WTC11 (cell line): ENCODE measurements around the gene AMBRA1. TPM values are rescaled to one million over a fixed set of nuclear protein-coding genes. Genes with fewer than 3 reads are reported as not detected.
"Not testable (repeated sequence)": the region's sequence is repeated elsewhere in the genome, so short reads cannot be mapped to it uniquely, and the experiment has no call there.

Experiments
- ATAC-seq: fragments of 200-7000 bp; cut with Tn5 transposase; 2 replicates; pipeline ENCODE4 v1.10.0; 2021; ENCODE audit warnings: mild to moderate bottlenecking, moderate library complexity
- CTCF ChIA-PET: fragments of 300-600 bp; sonication (Branson Sonifier 250); formaldehyde crosslinking; loops from one replicate; lab custom pipeline; 2021; ENCODE audit warnings: antibody characterized with exemption; lab: Charles Lee
- POLR2A ChIA-PET: fragments of 350-600 bp; sonication (Branson Sonifier 250); formaldehyde crosslinking; loops from one replicate; lab custom pipeline; 2021; ENCODE audit warnings: antibody characterized with exemption; lab: Charles Lee
- DNase-seq: peaks from one replicate; pipeline ENCODE4 v3.0.0; 2021; ENCODE audit warnings: low spot score
- H3K27ac Mint-ChIP-seq: 2 replicates; pipeline ENCODE4 v1.8.0; 2021; ENCODE audit warnings: mixed read lengths
- H3K27me3 Mint-ChIP-seq: 2 replicates; pipeline ENCODE4 v1.8.0; 2021; ENCODE audit warnings: low read depth, mild to moderate bottlenecking, moderate library complexity, mixed read lengths
- H3K36me3 Mint-ChIP-seq: 2 replicates; pipeline ENCODE4 v1.8.0; 2021; ENCODE audit warnings: mixed read lengths
- H3K4me1 Mint-ChIP-seq: 2 replicates; pipeline ENCODE4 v1.8.0; 2022; ENCODE audit warnings: mixed read lengths
- H3K4me3 Mint-ChIP-seq: 2 replicates; pipeline ENCODE4 v1.8.0; 2021; ENCODE audit warnings: mild to moderate bottlenecking, moderate library complexity, mixed read lengths
- H3K9me3 Mint-ChIP-seq: 2 replicates; pipeline ENCODE4 v1.8.0; 2021; ENCODE audit warnings: mixed read lengths
- GTF2I ChIP-seq: fragments of 250-450 bp; sonication (Bioruptor Pico); conservative IDR thresholded peaks from 2 replicates; pipeline ENCODE4 v1.4.0; 2021; ENCODE audit warnings: mild to moderate bottlenecking
- HMGA2 ChIP-seq: fragments of 250-450 bp; sonication (Bioruptor Pico); IDR thresholded peaks from 2 replicates; pipeline ENCODE4 v1.4.0; 2021; ENCODE audit warnings: mild to moderate bottlenecking, moderate library complexity
- NR1H2 ChIP-seq: sonication (generic); formaldehyde crosslinking; IDR thresholded peaks from 2 replicates; pipeline ENCODE4 v1.9.0; 2021; ENCODE audit warnings: mild to moderate bottlenecking, moderate library complexity, missing genetic modification reagents
- ZNF263 ChIP-seq: sonication (generic); formaldehyde crosslinking; IDR thresholded peaks from 2 replicates; pipeline ENCODE4 v1.8.1; 2022; ENCODE audit warnings: low read depth, mild to moderate bottlenecking, moderate library complexity, missing genetic modification reagents
- total RNA-seq: library from RNA; stranded (reverse); gene quantifications from 3 replicates; pipeline ENCODE4 v1.2.3, GENCODE V29; 2021
- TF ChIP-seq, protein P1 (sequence below): fragments of 250-450 bp; sonication (Bioruptor Pico); IDR thresholded peaks from 2 replicates; pipeline ENCODE4 v1.9.0; 2021; ENCODE audit warnings: mild to moderate bottlenecking
- TF ChIP-seq, protein P2 (sequence below): sonication (generic); formaldehyde crosslinking; IDR thresholded peaks from 2 replicates; pipeline ENCODE4 v1.8.0; 2023; ENCODE audit warnings: missing genetic modification reagents
- TF ChIP-seq, protein P3 (sequence below): sonication (generic); formaldehyde crosslinking; IDR thresholded peaks from 2 replicates; pipeline ENCODE4 v1.8.1; 2023; ENCODE audit warnings: mild to moderate bottlenecking, missing genetic modification reagents
- TF ChIP-seq, protein P4 (sequence below): sonication (generic); formaldehyde crosslinking; IDR thresholded peaks from 2 replicates; pipeline ENCODE4 v1.8.0; 2022; ENCODE audit warnings: mild to moderate bottlenecking, missing genetic modification reagents
- TF ChIP-seq, protein P5 (sequence below): sonication (generic); formaldehyde crosslinking; IDR thresholded peaks from 2 replicates; pipeline ENCODE4 v1.8.0; 2022; ENCODE audit warnings: mild to moderate bottlenecking, missing genetic modification reagents
- TF ChIP-seq, protein P6 (sequence below): sonication (generic); formaldehyde crosslinking; IDR thresholded peaks from 2 replicates; pipeline ENCODE4 v1.8.0; 2023; ENCODE audit warnings: missing genetic modification reagents, mild to moderate bottlenecking, borderline replicate concordance
- TF ChIP-seq, protein P7 (sequence below): sonication (generic); formaldehyde crosslinking; IDR thresholded peaks from 2 replicates; pipeline ENCODE4 v1.8.0; 2022; ENCODE audit warnings: missing genetic modification reagents

AMBRA1 gene
- total RNA-seq, 1 experiment from 2014 or later = 35.0 TPM

DNA sequence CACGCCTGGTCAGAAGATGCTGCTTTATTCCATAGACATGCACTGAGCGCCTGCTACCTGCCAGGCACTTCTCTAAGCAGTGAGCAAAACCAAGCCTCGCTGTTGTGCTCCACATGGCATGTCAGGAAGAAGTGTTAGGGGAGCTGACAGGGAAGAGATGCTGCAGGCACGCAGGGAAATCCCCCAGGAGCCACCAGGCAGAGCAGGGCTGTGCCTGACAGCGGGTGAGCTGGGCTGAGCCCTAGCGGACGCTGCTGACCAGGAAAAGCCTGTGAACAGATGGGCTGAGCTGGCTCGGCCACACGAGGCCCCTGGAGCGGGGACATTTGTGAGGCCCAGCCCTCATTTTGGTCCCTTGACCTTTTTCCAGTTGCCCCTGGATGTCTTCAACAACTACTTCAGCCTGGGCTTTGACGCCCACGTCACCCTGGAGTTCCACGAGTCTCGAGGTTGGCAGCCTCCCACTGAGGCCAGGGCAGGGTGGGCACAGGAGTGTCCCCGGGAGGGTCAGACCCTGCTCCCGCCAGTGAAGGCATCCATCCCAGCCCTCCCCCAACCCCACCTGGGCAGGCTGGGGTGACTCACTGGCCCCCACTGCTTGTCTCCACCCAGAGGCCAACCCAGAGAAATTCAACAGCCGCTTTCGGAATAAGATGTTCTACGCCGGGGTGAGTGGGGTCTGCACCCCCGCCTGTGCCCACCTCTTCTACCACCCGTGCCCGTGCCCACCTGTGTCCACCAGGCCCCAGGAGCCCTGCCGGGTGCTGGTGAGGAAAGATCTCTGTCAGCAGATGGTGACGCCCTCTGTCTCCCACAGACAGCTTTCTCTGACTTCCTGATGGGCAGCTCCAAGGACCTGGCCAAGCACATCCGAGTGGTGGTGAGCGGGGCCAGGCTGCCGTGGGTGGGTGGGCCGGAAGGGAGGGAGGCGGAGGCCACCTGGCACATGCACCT, 219.8 kb downstream of the AMBRA1 start:
- ATAC-seq (no peak), DNase-seq (no peak)
- TF ChIP-seq NR1H2 = no peak
- TF ChIP-seq, protein P1, sequence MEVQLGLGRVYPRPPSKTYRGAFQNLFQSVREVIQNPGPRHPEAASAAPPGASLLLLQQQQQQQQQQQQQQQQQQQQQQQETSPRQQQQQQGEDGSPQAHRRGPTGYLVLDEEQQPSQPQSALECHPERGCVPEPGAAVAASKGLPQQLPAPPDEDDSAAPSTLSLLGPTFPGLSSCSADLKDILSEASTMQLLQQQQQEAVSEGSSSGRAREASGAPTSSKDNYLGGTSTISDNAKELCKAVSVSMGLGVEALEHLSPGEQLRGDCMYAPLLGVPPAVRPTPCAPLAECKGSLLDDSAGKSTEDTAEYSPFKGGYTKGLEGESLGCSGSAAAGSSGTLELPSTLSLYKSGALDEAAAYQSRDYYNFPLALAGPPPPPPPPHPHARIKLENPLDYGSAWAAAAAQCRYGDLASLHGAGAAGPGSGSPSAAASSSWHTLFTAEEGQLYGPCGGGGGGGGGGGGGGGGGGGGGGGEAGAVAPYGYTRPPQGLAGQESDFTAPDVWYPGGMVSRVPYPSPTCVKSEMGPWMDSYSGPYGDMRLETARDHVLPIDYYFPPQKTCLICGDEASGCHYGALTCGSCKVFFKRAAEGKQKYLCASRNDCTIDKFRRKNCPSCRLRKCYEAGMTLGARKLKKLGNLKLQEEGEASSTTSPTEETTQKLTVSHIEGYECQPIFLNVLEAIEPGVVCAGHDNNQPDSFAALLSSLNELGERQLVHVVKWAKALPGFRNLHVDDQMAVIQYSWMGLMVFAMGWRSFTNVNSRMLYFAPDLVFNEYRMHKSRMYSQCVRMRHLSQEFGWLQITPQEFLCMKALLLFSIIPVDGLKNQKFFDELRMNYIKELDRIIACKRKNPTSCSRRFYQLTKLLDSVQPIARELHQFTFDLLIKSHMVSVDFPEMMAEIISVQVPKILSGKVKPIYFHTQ (CRISPR knock-in tag) = no peak
- TF ChIP-seq, protein P2, sequence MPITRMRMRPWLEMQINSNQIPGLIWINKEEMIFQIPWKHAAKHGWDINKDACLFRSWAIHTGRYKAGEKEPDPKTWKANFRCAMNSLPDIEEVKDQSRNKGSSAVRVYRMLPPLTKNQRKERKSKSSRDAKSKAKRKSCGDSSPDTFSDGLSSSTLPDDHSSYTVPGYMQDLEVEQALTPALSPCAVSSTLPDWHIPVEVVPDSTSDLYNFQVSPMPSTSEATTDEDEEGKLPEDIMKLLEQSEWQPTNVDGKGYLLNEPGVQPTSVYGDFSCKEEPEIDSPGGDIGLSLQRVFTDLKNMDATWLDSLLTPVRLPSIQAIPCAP = no peak
- no peak for TF ChIP-seq HMGA2 (CRISPR knock-in tag)
- TF ChIP-seq, protein P3, sequence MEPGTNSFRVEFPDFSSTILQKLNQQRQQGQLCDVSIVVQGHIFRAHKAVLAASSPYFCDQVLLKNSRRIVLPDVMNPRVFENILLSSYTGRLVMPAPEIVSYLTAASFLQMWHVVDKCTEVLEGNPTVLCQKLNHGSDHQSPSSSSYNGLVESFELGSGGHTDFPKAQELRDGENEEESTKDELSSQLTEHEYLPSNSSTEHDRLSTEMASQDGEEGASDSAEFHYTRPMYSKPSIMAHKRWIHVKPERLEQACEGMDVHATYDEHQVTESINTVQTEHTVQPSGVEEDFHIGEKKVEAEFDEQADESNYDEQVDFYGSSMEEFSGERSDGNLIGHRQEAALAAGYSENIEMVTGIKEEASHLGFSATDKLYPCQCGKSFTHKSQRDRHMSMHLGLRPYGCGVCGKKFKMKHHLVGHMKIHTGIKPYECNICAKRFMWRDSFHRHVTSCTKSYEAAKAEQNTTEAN (CRISPR knock-in tag) = no peak
- no peak for TF ChIP-seq GTF2I
- TF ChIP-seq ZNF263 = no peak
- TF ChIP-seq, protein P4, sequence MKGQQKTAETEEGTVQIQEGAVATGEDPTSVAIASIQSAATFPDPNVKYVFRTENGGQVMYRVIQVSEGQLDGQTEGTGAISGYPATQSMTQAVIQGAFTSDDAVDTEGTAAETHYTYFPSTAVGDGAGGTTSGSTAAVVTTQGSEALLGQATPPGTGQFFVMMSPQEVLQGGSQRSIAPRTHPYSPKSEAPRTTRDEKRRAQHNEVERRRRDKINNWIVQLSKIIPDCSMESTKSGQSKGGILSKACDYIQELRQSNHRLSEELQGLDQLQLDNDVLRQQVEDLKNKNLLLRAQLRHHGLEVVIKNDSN (CRISPR knock-in tag) = no peak
- TF ChIP-seq, protein P5, sequence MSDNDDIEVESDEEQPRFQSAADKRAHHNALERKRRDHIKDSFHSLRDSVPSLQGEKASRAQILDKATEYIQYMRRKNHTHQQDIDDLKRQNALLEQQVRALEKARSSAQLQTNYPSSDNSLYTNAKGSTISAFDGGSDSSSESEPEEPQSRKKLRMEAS (CRISPR knock-in tag) = no peak
- H3K27ac Mint-ChIP-seq = no peak overlapping the region
- POLR2A ChIA-PET = interaction anchor here (0.6 kb wide), 1 partner anchor 314 kb away, joined by 3 read pairs; no protein-coding TSS in a partner anchor
- no peak overlapping the region for H3K4me3 Mint-ChIP-seq
- no peaks in the 10 kb centered on the region for H3K27me3 Mint-ChIP-seq
- H3K4me1 Mint-ChIP-seq = peaks cover 14% of the 10 kb centered on the region
- peaks cover 41% of the 10 kb centered on the region for H3K36me3 Mint-ChIP-seq
- CTCF ChIA-PET = interaction anchor here (0.6 to 0.7 kb wide), 2 partner anchors 16 to 18 kb away, joined by 3 to 14 read pairs; no protein-coding TSS in a partner anchor
- H3K9me3 Mint-ChIP-seq = no peaks in the 10 kb centered on the region

DNA sequence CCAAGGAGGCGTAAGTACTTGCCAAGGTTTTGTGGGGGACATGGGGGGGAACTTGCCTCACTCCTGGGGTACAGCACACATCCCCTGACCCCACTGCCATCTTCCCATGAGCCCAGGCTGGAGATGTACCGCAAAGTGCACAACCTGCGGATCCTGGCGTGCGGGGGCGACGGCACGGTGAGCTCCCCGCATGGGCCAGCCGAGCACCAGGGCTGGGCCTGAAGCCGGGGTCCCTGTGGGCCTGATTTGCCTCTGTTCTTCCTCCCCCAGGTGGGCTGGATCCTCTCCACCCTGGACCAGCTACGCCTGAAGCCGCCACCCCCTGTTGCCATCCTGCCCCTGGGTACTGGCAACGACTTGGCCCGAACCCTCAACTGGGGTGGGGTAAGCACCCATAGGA, 221.3 kb downstream of the AMBRA1 start:
- H3K4me3 Mint-ChIP-seq, POLR2A ChIA-PET, ATAC-seq, H3K9me3 Mint-ChIP-seq, DNase-seq, H3K27me3 Mint-ChIP-seq, H3K27ac Mint-ChIP-seq: not testable (repeated sequence)
- CTCF ChIA-PET = interaction anchor here (0.8 to 1.0 kb wide), 2 partner anchors 16 to 133 kb away, joined by 3 to 5 read pairs; no protein-coding TSS in a partner anchor
- peaks cover 42% of the 10 kb centered on the region for H3K36me3 Mint-ChIP-seq
- peaks cover 10% of the 10 kb centered on the region for H3K4me1 Mint-ChIP-seq

DNA sequence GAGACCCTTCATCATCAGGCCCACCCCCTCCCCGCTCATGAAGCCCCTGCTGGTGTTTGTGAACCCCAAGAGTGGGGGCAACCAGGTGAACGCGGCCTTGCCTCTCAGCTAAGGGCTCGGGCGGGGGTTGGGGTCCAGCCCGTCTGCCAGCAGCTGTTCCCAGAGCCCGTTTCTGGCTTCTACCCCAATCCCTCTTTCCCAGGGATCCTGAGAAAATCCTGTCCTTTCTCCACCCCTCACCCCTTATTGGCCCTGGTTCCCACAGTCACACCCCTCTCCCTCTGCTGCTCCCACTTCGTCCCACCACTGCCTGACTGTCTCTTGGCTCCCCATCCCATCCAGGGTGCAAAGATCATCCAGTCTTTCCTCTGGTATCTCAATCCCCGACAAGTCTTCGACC, 221.7 kb downstream of the AMBRA1 start:
- POLR2A ChIA-PET = no interaction called here
- Mint-ChIP-seq H3K27me3 (no peaks in the 10 kb centered on the region), H3K4me3 (no peak overlapping the region), H3K27ac (no peak overlapping the region), H3K36me3 (peaks cover 37% of the 10 kb centered on the region)
- no peak for DNase-seq
- no peak for ATAC-seq
- TF ChIP-seq, protein P6, sequence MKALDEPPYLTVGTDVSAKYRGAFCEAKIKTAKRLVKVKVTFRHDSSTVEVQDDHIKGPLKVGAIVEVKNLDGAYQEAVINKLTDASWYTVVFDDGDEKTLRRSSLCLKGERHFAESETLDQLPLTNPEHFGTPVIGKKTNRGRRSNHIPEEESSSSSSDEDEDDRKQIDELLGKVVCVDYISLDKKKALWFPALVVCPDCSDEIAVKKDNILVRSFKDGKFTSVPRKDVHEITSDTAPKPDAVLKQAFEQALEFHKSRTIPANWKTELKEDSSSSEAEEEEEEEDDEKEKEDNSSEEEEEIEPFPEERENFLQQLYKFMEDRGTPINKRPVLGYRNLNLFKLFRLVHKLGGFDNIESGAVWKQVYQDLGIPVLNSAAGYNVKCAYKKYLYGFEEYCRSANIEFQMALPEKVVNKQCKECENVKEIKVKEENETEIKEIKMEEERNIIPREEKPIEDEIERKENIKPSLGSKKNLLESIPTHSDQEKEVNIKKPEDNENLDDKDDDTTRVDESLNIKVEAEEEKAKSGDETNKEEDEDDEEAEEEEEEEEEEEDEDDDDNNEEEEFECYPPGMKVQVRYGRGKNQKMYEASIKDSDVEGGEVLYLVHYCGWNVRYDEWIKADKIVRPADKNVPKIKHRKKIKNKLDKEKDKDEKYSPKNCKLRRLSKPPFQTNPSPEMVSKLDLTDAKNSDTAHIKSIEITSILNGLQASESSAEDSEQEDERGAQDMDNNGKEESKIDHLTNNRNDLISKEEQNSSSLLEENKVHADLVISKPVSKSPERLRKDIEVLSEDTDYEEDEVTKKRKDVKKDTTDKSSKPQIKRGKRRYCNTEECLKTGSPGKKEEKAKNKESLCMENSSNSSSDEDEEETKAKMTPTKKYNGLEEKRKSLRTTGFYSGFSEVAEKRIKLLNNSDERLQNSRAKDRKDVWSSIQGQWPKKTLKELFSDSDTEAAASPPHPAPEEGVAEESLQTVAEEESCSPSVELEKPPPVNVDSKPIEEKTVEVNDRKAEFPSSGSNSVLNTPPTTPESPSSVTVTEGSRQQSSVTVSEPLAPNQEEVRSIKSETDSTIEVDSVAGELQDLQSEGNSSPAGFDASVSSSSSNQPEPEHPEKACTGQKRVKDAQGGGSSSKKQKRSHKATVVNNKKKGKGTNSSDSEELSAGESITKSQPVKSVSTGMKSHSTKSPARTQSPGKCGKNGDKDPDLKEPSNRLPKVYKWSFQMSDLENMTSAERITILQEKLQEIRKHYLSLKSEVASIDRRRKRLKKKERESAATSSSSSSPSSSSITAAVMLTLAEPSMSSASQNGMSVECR (CRISPR knock-in tag) = no peak
- TF ChIP-seq, protein P7, sequence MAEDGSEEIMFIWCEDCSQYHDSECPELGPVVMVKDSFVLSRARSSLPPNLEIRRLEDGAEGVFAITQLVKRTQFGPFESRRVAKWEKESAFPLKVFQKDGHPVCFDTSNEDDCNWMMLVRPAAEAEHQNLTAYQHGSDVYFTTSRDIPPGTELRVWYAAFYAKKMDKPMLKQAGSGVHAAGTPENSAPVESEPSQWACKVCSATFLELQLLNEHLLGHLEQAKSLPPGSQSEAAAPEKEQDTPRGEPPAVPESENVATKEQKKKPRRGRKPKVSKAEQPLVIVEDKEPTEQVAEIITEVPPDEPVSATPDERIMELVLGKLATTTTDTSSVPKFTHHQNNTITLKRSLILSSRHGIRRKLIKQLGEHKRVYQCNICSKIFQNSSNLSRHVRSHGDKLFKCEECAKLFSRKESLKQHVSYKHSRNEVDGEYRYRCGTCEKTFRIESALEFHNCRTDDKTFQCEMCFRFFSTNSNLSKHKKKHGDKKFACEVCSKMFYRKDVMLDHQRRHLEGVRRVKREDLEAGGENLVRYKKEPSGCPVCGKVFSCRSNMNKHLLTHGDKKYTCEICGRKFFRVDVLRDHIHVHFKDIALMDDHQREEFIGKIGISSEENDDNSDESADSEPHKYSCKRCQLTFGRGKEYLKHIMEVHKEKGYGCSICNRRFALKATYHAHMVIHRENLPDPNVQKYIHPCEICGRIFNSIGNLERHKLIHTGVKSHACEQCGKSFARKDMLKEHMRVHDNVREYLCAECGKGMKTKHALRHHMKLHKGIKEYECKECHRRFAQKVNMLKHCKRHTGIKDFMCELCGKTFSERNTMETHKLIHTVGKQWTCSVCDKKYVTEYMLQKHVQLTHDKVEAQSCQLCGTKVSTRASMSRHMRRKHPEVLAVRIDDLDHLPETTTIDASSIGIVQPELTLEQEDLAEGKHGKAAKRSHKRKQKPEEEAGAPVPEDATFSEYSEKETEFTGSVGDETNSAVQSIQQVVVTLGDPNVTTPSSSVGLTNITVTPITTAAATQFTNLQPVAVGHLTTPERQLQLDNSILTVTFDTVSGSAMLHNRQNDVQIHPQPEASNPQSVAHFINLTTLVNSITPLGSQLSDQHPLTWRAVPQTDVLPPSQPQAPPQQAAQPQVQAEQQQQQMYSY = no peak
- TF ChIP-seq, all 79 proteins: peak for 0
- CTCF ChIA-PET = interaction anchor here (0.8 to 1.3 kb wide), 3 partner anchors 12 to 133 kb away, joined by 3 to 5 read pairs (median 4); no protein-coding TSS in a partner anchor
- Mint-ChIP-seq H3K9me3 (no peaks in the 10 kb centered on the region), H3K4me1 (peaks cover 13% of the 10 kb centered on the region)

DNA sequence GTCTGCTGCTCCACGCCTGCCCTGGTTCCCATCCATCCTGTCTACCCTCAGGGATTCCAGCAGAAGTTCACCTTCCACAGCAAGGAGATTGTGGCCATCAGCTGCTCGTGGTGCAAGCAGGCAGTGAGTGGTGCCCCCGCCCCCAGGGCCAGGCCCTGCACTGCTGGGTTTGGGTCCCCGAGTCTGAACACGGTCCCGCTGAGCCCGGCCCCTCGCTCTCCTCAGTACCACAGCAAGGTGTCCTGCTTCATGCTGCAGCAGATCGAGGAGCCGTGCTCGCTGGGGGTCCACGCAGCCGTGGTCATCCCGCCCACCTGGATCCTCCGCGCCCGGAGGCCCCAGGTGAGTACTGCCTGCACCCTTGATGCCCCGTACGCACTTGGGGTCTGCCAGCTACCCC, 222.6 kb downstream of the AMBRA1 start:
- DNase-seq, H3K9me3 Mint-ChIP-seq, H3K27me3 Mint-ChIP-seq, ATAC-seq, POLR2A ChIA-PET, H3K4me3 Mint-ChIP-seq, H3K27ac Mint-ChIP-seq: not testable (repeated sequence)
- H3K4me1 Mint-ChIP-seq = peaks cover 14% of the 10 kb centered on the region
- peaks cover 31% of the 10 kb centered on the region for H3K36me3 Mint-ChIP-seq
- CTCF ChIA-PET = interaction anchor here (1.3 to 11.8 kb wide), 2 partner anchors 11 to 19 kb away, joined by 4 to 231 read pairs; no protein-coding TSS in a partner anchor
